HG02610 (cell line): ENCODE measurements around the gene CDH4.

Source experiments
- ATAC-seq: cut with Tn5 transposase; IDR thresholded peaks from one replicate; pipeline ENCODE4 v1.9.1; 2021; ENCODE audit warnings: mild to moderate bottlenecking, moderate library complexity; ENCODE audit not compliant: unreplicated experiment

CDH4 gene

DNA sequence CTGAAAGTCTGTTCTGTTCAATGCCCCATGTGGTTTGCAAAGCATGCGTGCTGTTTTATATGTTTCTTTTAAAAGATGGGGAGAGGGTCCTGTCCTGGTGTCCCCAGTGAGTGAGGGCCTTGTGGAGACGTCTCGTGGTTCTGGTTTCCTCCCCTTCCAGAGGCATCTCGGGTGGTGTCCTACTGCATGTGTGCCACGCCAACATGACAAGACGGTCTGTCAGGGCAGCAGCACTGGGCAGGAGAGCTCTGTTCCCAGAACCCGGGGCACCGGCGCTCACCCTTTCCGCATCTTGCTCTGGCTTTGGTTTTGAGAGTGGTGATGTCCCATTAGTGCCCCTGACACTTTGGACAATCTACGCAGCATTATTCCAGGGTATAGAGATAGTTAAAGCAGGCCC lies 275.6 kb downstream of the CDH4 start:
- ATAC-seq: no peak

DNA sequence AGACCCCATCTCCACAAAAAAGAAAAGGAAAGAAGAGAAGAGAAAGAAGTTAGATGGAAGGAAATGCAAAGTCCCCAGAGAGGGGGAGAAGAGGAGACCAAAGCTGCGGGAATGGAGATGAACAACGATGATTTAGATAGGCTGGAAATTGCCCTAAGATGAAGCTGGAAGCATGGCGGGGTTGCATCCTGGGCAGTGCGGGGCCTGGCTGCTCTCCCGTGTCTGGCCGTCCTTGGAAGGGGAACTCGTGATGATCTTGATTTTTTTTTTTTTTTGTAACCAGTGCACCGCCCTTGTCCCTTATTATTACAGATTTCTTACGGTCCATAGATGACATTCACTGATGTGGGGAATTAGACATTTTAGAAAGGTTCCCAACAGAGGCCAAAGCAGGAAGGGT lies 276.5 kb downstream of the CDH4 start:
- ATAC-seq: no peak

DNA sequence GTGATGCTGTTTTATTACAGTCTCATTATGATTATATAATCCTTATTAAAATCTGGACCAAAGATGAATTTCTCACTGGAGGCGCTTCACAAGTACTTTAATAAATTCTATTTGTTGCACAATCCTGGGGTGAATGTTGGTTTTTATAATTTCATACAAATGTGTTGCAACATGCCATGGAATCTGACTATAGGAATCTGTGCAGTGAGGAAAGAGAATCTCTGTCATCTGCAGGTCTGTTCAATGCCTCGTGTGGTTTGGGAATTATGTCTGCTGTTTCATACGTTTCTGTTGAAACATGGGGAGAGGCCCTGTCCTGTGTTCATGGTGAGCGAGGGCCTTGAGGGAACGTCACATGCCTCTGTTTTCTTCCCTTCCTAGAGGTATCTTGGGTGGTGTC lies 277.3 kb downstream of the CDH4 start:
- no peak for ATAC-seq

DNA sequence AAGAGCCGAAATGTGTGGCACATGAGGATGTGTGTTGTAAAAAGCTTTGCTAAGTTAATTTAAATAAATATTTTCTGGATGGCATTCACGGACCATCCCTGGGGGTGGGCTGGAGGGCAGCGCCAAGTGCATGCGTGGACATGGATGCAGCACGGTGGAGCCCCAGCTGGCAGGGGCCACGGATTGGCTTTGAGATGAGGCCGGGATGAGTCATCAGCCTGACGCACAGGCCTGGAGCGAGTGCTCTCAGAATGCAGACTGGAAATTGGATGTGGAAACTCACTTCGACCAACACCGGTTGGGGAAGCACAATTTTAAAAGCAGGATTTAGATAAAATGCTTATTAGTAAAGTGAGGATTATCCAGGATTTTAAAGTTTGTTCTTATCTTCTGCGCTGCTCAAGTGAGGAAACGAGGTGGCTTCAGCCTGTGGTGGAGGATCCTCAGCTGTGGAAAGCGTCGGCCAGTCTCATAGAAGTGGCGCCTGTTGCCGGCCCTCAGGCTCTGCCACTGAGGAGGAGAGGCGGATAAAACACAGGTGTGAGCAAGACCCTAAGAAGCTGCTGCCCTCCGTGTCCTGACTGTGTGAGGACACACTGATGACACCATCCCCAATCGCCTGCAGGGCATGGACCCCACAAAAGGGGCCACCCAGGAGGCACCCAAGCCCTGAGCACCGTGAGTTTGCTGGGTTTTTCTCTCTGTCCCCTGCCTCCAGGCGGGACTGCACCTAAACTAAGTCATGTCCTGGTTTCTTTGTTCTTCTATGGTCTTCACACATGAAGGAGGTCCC lies 279.7 kb downstream of the CDH4 start:
- no peak for ATAC-seq

DNA sequence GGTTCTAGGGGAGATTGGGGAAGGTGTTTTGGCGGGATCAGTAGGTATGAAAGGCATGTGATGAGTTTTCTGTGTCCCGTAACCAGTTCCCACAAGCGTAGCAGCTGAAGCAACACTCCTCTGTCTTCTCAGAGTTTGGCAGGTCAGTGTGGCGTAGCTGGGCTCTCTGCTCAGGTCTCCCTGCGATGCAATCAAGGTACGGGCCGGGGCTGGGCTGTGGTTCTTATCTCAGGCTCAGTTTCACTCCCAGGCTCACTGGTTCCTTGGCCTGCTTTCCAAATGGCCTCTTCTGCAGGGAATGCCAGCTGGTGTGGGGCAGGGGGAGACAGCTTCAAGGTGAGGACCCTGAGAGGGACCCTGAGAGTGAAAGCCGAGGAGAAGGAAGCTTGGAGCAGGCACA lies 280.7 kb downstream of the CDH4 start:
- no peak for ATAC-seq

DNA sequence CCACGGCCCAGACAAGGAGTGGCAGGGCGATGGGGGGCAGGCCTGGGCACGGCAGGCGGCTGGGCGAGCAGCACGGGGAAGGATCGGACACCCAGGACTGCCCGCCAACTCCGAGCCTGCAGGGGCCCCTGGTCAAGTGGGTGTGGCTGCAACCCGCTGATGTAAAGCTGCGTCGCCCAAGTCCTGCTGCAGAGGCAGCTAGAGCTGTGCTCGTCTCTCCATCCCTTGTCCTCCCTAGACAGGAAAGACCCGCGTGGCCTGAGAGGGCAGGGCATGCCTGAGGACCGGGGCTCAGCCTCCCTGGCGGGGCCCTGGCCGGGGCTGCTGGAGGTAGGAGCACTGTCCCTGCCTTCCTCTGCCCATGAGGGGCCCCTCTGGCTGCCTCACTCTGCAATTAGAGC lies 281.2 kb downstream of the CDH4 start:
- no peak for ATAC-seq

DNA sequence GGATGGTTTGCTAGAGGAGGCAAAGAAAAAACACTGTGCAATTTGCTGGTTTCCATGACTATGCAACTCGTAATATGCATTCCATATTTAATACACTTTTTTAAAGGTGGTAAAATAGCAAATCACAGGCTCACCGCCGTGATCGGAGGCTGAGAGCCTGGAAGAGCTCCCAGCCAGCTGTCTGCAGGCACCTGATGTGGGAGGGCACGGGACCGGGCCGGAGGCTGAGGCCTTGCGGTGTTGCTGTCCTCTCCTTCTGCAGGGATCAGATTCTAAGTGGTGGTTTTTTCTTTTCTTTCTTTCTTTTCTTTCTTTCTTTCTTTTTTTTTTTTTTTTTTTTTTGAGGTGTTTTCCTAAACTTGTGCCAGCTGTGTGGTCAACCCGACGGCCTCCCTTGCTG lies 282.3 kb downstream of the CDH4 start:
- no peak for ATAC-seq

DNA sequence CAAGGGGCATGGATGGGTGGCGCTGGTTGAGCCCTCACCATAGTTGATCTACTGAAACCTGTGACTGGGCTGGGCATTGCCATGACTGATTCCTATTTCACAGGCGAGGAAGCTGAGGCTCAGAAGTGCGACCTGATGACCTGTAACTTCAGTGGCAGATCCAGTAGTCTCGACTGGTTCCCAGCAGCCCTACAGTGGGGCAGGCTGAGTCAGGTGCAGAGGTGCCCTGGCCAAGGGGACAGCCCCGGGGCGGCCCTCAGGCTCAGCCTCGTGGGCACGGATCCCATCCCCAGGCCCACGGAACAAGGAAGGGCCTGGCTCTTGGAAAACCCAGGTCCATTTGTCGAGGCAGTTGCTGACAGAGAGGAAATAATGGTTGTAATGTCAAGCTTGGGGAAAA lies 283.0 kb downstream of the CDH4 start:
- no peak for ATAC-seq

DNA sequence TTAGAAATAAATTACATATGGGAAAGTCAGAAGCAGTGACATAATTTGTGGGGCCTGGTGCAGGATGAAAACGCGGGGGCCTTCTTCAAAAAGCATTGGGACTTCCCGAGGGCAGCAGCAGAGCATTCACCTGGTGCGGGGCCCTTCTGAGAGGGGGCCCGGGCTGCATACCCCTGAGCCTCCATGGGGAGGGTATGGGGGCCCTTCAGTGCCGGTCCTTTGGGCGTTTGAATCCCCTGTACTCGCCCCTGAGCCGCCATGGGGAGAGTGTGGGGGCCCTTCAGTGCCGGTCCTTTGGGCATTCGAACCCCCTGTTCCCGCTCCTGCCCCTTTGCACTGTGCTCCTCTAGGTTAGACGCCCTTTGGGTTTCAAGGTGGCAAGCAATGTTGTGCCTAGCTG lies 283.5 kb downstream of the CDH4 start:
- ATAC-seq: no peak

DNA sequence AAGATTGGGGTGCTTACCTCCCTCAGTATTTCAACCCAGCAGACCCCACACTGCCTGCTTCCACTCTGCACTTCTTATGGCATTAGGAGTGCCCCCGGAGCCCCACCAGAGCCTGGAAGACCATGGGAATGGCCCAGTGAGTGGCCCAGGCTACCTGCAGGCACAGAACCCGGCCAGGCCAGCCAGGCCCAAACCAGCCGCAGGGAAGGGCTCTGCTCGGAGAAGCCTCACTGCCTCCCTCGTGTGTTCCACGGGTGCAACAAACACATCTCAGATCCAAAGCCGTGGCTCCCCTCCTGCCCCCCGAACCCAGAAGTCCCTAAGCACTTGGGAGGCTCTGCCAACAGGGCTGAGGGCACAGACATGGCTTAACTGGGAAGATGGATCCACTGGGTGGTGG lies 283.9 kb downstream of the CDH4 start:
- ATAC-seq: no peak

DNA sequence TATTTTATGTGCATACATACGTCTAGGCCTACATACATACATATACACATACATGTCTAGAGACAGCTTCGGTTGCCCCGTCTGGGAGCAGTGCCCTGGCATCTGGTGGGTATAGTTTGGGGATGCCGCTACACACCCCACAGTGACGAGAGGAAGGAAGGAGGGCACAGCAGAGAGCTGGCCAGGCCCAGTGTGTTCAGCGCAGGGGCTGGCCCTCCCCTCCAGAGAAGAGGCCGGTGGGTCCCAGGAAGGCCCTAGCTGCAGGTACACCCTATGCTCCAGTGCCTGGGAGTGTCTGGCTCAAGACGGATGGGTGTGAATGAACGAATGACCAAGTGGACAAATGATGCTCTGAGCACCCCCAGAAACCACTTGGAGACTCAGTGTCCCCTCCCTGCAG lies 284.6 kb downstream of the CDH4 start:
- ATAC-seq: no peak

DNA sequence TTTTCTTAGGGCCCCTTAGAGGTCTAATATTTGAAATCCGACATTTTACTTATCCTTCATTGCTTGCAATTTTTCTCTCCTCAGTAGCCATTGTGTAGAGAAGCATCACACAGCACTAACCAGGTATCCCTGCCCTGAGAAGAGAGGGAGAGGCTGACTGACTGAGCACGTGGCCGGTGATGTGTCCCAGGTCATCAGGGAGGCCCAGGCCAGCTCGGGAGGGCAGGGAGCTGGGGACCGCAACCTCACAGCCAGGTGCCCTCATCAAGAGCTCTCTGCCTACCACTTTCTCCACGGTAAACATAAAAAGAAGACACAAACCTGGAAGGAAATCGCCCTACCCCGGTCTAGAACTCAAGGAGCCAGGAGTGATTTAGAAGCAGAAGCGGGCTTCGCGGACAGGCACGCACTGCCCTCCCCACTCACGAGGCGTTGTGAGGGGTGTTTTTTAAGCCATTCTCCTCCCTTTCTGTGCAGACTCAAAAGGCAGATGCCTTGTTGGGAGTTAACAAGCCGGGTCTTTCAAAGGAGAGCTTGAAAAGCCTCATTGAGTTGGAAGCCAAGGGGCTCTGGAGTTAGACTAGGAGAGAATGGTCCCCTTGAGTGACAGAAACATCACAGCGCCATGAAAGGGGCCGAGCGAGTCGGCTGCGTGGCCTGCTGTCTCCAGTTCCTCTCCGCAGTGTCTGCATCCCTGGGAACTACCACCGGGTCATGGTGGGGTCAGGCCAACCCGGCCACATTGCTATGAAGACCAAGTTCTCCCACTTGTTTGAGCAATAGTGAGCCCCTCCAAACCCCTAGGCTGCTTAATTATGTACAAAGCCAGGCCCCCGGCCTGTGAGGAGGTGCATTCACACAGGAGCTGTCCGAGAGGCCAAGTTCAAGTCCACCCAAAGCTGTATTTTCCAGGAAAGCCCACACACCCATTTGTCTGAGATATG lies 285.4 kb downstream of the CDH4 start:
- no peak for ATAC-seq

DNA sequence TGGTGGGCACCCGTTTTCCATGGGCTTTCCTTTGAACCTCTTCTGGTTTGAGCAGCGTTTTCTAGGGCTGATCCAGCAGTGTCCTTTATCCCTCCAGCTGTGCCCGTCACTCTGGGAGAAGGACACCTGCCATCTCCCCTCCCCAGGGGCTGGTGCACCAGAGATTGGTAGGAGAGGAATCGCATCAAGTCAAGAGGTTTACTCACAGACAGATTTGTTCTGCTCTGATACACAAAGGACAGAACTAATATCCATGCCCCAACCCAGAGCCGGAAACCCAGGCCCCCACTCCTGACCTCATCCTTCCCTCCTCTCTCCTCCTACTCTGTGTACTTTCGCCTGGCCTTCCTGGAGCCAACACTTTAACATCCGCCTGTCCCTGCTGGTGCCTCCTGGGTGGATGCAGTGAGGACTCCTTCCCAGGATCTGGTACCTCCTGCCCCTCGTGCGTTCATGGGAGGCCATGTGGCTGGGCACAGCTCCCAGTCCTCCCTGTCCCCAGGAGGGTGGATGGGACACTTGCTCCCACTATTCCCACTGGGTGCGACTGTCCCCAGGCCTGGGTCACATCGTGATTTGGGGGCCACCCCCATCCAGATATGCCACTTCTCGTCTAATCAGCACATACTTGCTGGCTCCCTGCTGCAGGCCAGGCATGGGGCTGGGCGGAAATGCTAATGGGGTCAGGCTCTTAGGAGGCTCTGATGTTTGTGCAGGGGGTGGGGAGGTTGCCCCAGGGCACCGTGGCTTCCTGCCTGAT lies 286.3 kb downstream of the CDH4 start:
- ATAC-seq: no peak

DNA sequence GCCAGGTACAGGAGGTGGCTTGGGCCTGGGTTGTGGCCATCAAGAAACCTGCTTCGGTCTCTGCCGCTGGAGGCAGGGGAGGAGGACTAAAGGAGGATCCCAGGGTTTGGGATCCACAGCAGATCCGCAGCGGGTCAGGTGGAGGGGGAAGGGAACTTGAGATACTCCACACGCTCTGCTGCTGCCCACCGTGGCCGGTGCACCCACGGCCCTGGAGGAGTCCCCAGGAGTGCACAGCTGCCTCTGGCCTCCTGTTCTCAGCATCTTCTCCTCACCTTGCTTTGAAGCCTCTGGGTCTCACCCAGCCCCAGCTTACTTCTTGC lies 286.8 kb downstream of the CDH4 start:
- ATAC-seq: no peak

DNA sequence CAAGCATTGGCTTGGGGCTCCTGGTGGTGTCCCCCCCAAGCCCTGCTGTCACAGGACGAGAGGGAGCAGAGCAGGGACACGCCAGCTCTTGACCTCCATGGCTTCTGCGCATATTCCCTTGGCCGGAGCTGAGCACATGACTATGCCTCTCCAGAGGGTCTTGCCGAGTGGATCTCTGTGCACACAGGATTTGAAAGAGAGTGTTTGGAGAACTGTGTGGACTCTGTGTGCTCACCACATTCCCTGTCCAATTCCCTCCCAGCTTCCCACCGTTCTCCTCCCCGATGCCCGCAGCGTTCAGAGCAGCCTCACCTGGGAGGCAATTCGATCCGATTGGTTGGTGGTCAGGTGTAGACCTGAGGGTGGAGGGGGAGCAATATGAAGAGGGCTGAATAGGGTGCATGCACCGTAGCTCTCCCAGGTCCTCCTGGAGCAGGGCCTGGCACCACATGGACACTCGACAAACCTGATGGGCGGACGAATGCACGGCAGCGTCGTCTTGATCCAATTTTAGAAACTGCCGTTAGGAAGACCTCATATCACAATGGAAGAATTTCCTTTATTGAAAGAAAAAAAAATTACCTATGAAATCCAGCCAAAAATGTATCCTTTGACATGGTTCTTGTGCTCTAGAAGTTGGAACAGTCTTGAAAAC lies 287.8 kb downstream of the CDH4 start:
- ATAC-seq: no peak

DNA sequence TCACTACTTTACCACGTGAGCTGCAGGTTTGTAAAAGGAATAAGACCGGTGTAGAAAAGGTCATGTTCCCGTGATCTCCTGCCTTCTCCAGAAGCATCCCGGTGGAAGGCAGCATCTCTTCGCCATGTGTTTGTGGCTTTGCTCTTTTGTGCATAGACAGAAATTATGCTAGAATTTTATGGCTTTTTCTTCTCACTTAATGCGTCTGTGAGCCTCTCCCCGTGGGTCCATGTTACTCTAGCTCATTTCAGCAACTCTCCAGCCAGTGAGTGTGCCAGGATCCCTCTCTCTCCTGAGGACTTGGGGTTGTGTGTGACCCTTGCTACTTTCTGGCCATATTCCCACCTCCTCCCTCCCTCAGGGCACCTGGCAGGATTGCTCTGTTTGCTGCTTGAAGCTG lies 289.5 kb downstream of the CDH4 start:
- ATAC-seq: no peak

DNA sequence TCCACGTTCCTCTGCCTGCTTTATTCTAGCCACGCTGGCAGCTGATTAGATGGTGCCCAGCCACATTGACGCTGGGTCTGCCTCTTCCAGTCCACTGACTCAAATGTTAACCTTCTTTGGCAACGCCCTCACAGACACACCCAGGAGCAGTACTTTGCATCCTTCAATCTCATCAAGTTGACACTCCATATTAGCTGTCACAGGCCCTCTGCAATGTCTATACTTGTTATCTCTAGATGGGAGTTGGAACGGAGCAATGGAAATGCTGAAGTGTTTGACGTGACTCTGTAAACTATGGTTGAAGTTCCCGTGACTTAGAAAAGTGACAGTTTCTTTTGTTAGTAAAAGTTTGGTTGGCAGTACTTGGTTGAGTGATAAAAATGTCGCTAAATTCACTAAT lies 291.0 kb downstream of the CDH4 start:
- no peak for ATAC-seq

DNA sequence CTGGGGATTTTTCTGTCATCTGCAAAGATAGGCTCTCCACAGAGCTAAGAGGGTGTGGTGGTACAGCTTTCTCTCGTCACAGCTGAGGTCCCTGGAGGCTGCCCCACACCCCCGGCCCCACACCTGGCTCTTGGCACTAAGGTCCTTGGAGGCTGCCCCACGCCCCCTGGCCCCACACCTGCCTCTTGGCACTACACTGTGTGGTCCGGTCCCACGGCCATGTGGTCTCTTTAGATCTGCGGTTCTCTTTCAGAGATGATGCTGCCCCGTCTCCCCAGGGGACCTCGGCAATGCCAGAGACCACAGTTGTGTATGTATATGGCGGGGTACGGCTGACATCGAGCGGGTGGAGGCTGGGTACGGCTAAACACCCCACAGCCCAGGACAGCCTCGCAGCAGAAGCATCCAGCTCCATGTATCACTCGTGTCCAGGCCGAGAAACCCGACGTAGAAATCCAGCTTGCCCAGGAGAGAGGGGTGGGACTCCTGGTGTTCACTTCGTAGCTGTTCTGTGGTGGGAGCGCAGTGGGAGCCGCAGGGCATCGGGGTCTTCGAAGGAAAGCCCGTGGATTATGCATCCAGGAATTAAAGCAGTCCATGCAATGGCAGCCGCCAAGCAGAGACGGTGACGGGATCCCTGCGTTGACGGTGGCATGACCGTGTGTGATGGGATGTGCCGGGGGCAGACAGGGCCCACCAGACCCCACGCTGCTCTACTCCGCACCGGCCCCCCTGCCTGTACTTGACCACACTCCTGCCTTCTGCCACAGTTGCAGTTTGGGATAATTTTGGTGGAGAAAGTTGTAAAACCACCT lies 292.1 kb downstream of the CDH4 start:
- no peak for ATAC-seq

DNA sequence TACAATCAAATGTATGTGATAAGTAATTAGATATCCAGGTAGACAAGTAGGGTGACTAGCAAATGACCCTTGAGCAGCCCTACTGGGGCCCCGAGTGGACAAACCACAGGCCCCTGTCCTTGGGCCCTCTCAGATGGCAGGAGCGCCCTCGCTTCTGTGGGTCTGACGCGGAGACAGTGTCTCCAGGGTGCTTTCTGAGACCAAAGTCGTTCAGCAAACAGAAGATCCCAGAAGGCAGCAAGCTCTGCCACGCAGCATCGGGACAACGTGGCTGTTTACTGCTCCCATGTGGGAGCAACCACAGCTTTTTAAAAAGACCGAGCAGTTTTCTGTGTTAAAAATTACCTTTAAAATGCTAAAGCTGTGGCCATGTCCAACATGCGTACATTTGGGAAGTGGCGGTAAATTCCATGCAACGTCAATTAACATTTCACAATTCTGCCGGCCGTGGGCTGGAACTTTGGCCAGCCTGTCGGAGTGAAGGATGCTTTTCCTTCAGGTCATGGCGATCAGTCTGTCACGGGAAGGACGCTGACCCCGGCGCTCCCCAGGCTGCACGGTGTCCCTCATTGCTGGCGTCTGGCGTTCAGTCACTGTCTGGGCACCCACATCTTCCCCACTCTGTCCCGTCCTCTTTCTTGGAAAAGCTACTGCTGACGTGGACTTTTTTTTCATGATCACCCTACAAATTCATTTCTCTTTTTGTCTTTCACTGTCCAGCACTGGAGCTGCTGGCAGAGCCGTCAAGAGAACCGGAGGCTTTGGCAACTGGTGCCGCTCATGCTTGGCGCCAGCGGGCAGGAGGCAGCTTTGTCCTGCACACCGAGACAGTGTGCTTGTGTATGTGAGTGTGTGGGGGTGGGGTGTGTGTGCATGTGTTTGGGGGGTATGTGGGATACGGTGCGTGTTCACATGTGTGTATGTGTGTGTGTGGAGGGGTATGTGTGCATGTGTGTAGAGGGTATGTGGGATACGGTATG lies 293.1 kb downstream of the CDH4 start:
- no peak for ATAC-seq
